A549 treated with AZD2906 at 1 μM for 4 hours (cell line): Measurements from ENCODE around the gene TEKT3. TPM values are rescaled to one million over a fixed set of nuclear protein-coding genes. Genes with fewer than 3 reads are reported as not detected.

Experiments
- total RNA-seq: library from RNA; stranded (reverse); fragments of 200-300 nt; extraction: Qiagen RNA extraction; gene quantifications from 5 replicates; pipeline ENCODE4 v1.2.3, GENCODE V29; 2022

TEKT3 gene
- total RNA-seq = 0.10 to 0.41 TPM (median 0.15 TPM) in 4 of 5 replicates, not detected in the other

DNA sequence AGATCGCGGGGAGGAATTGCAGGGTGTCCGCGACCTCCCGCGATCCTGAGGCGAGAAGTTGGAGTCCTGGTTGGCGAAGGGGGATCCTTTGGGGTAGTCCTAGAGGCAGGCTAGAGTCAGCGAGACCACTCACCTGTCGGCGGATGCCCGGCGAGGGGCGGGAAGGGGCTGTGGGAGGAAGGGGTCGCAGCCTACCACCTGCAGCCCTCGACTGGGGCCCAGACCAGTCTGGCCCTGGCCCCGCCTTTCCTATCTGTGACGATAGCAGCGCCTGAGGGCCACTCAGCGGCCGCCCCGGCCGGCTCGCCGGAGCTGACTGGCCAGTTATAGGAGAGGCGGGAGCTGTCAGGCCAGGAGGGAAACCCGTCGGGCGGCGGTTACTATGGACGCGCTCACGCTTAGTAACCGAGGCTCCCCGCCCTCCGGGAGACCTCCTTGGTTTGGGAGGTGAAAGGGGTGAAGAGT lies at the start of gene TEKT3:
Gene TEKT3, minus strand, starts transcription at position 213 of the 465 bp plus-strand sequence. CDS start 10,012 bp downstream, outside the sequence.

DNA sequence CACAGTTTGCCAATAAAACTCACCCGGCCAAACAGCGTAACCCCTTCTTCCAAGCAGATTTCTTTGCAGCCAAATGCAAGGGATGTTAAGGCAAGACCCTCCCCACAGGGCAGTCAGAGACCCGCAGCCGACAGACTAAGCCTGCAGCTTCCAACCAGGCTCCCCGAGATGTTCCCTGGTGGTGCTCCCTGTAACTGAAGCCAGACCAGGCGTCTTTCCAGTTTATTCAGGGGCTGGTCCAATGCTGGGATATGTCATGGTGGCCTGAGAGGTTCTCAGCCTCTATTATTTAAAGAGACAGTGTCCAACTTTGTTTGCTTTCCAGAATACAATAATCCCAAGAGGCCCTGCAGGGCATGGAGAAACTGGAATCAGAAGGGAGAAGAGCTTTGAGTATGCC lies 76.3 kb downstream of the TEKT3 start, which contains the start of gene PMP22:
Gene PMP22, minus strand, starts transcription at position 196 of the 400 bp plus-strand sequence. CDS start 4,599 bp downstream, outside the sequence.

Other genes with a start within 250 kb of the TEKT3 start
- 185 to 210 TPM (median 203 TPM) in 5 replicates for gene PMP22, start 76.3 kb downstream of the TEKT3 start, total RNA-seq
- 0.22 to 1.0 TPM (median 0.29 TPM) in 5 replicates for gene CDRT4, start 126.0 kb upstream of the TEKT3 start, total RNA-seq
- gene TVP23C, start 221.9 kb upstream of the TEKT3 start, total RNA-seq = 6.9 to 9.5 TPM (median 8.3 TPM) in 5 replicates